Left ventricle myocardium inferior (tissue), 1 donor: Measurements from ENCODE around the gene PARP15. TPM values are rescaled to one million over a fixed set of nuclear protein-coding genes. Genes with fewer than 3 reads are reported as not detected.

Experiments used
- DNase-seq: peaks from one replicate; pipeline ENCODE4 v3.0.0-alpha.2; 2020
- H3K27ac ChIP-seq: fragments of 200-600 bp; replicated peaks from 2 replicates; pipeline ENCODE4 v1.8.0; 2021
- H3K27me3 ChIP-seq: fragments of 200-600 bp; 2 replicates; pipeline ENCODE4 v1.8.0; 2021; ENCODE audit warnings: low read depth
- H3K36me3 ChIP-seq: fragments of 200-600 bp; 2 replicates; pipeline ENCODE4 v1.8.0; 2021
- H3K4me1 ChIP-seq: fragments of 200-600 bp; 2 replicates; pipeline ENCODE4 v1.8.0; 2021
- H3K4me3 ChIP-seq: fragments of 200-600 bp; 2 replicates; pipeline ENCODE4 v1.8.0; 2021; ENCODE audit warnings: mild to moderate bottlenecking, moderate library complexity
- H3K9me3 ChIP-seq: fragments of 200-600 bp; replicated peaks from 2 replicates; pipeline ENCODE4 v1.8.0; 2021
- CTCF ChIP-seq: fragments of 200-600 bp; IDR thresholded peaks from 2 replicates; pipeline ENCODE4 v1.8.0; 2021; ENCODE audit warnings: antibody characterized with exemption, mild to moderate bottlenecking, borderline replicate concordance
- intact Hi-C: fragments of 100-400 bp; cut with micrococcal nuclease; formaldehyde crosslinking; loops from one replicate; pipeline ENCODE4 v1.11.0; 2022
- long read RNA-seq: library from polyadenylated mRNA; unstranded; transcript quantifications from one replicate; pipeline ENCODE4 v2.0.0, GENCODE V29; 2021
- total RNA-seq: library from RNA; stranded (reverse); fragmentation: NEBNext Ultra II Directional; extraction: Animal tissue kit (Norgen Biotek cat#: 25700); gene quantifications from one replicate; pipeline ENCODE4 v1.2.1, GENCODE V29; 2021
- donor health status: DM: no; HTN: yes; CAD: no; lungs with severe emphysema.

The PARP15 gene
- total RNA-seq, result 0.80 TPM
- long read RNA-seq, result 0 reads

GRCh38 chr3:122577409-122578031, at the start of gene PARP15:
Gene PARP15 (plus strand): TSS chr3:122577650. CDS start chr3:122577668, 18 bp downstream.
- Histone ChIP-seq H3K36me3 (peaks cover 14% of the 10 kb centered on the region), H3K4me1 (peaks cover 14% of the 10 kb centered on the region), H3K27ac (peak within 1 kb of the TSS; percentile 10), H3K4me3 (peak within 1 kb of the TSS; percentile 70), H3K27me3 (no peaks in the 10 kb centered on the region), H3K9me3 (peaks cover 17% of the 10 kb centered on the region)
- TF ChIP-seq CTCF, result no peak
- no peak for DNase-seq
- intact Hi-C loops, result no loop called here

GRCh38 chr3:122530164-122530563, 47.3 kb upstream of the PARP15 start:
- intact Hi-C loops, result no loop called here
- Histone ChIP-seq H3K36me3 (peaks cover 76% of the 10 kb centered on the region), H3K4me1 (no peaks in the 10 kb centered on the region), H3K4me3 (no peak overlapping the region), H3K27me3 (no peaks in the 10 kb centered on the region), H3K27ac (no peak overlapping the region), H3K9me3 (no peaks in the 10 kb centered on the region)
- TF ChIP-seq CTCF, result no peak
- DNase-seq, result no peak

GRCh38 chr3:122533480-122533879, 44.0 kb upstream of the PARP15 start:
- no peak for DNase-seq
- H3K36me3 ChIP-seq, result peaks cover 90% of the 10 kb centered on the region
- no peak overlapping the region for H3K27ac ChIP-seq
- no peak for TF ChIP-seq CTCF
- no peaks in the 10 kb centered on the region for H3K4me1 ChIP-seq
- no peak overlapping the region for H3K4me3 ChIP-seq
- no peaks in the 10 kb centered on the region for H3K27me3 ChIP-seq
- H3K9me3 ChIP-seq, result no peaks in the 10 kb centered on the region
- intact Hi-C loops, result no loop called here

- Histone ChIP-seq H3K27ac (no peak overlapping the region), H3K9me3 (no peaks in the 10 kb centered on the region), H3K4me3 (no peak overlapping the region), H3K36me3 (peaks cover 90% of the 10 kb centered on the region), H3K27me3 (no peaks in the 10 kb centered on the region), H3K4me1 (no peaks in the 10 kb centered on the region)
- TF ChIP-seq CTCF, result no peak
- DNase-seq, result no peak
- intact Hi-C loops, result no loop called here
Measured at GRCh38 chr3:122533931-122534334, 43.5 kb upstream of the PARP15 start.

GRCh38 chr3:122535964-122536631, 41.4 kb upstream of the PARP15 start:
- Histone ChIP-seq H3K4me1 (no peaks in the 10 kb centered on the region), H3K27ac (no peak overlapping the region), H3K9me3 (no peaks in the 10 kb centered on the region), H3K36me3 (peaks cover 93% of the 10 kb centered on the region), H3K27me3 (no peaks in the 10 kb centered on the region), H3K4me3 (no peak overlapping the region)
- intact Hi-C loops, result no loop called here
- TF ChIP-seq CTCF, result no peak
- no peak for DNase-seq
